ENCODE data around the gene MYO1D. TPM values are rescaled to one million over a fixed set of nuclear protein-coding genes. Genes with fewer than 3 reads are reported as not detected.
"Not testable (repeated sequence)": the region's sequence is repeated elsewhere in the genome, so short reads cannot be mapped to it uniquely, and the experiment has no call there.

The MYO1D gene
- total RNA-seq, 6 donors from 2014 or later, result 63.0 to 139 (median 91.9) TPM

- Histone ChIP-seq H3K36me3 (peaks cover 17 to 100% (median 68%) of the 10 kb centered on the region in 4 donors), H3K27ac (no peak overlapping the region), H3K4me1 (peaks cover 0 to 4% (median 0%) of the 10 kb centered on the region in 4 donors), H3K9me3 (no peaks in the 10 kb centered on the region), H3K4me3 (no peak overlapping the region), H3K27me3 (no peaks in the 10 kb centered on the region)
- 97 to 100% methylated on average over 1 of the region's 1 CpG for WGBS, 2 donors
- DNase-seq (no peak), ATAC-seq (ENCODE audit: low FRiP score in 2 of 2) (no peak)
- TF ChIP-seq CTCF (IDR thresholded peaks at IDR 0.05), result no peak
- TF ChIP-seq POLR2AphosphoS5 (IDR thresholded peaks at IDR 0.05), result no peak
- no peak for TF ChIP-seq POLR2A (IDR thresholded peaks at IDR 0.05)
- no peak for TF ChIP-seq EP300 (IDR thresholded peaks at IDR 0.05)
Measured at GRCh38 chr17:32452281-32452680, 424.6 kb downstream of the MYO1D start.

- H3K27me3 ChIP-seq, result no peaks in the 10 kb centered on the region
- no peak for TF ChIP-seq POLR2AphosphoS5 (IDR thresholded peaks at IDR 0.05)
- TF ChIP-seq POLR2A (IDR thresholded peaks at IDR 0.05), result no peak
- no peak for TF ChIP-seq CTCF (IDR thresholded peaks at IDR 0.05)
- TF ChIP-seq EP300 (IDR thresholded peaks at IDR 0.05), result no peak
- peaks cover 0 to 8% (median under 1%) of the 10 kb centered on the region in 4 donors for H3K4me1 ChIP-seq
- DNase-seq (no peak), ATAC-seq (ENCODE audit: low FRiP score in 2 of 2) (no peak)
- 67 to 95% methylated on average over 2 of the region's 2 CpGs for WGBS, 2 donors
- peaks cover 20 to 100% (median 64%) of the 10 kb centered on the region in 4 donors for H3K36me3 ChIP-seq
- H3K4me3 ChIP-seq, result no peak overlapping the region
- H3K9me3 ChIP-seq, result no peaks in the 10 kb centered on the region
- no peak overlapping the region for H3K27ac ChIP-seq
Measured at GRCh38 chr17:32451879-32452278, 425.0 kb downstream of the MYO1D start.

GRCh38 chr17:32450379-32450778 lies 426.5 kb downstream of the MYO1D start:
- peaks cover 20 to 88% (median 53%) of the 10 kb centered on the region in 4 donors for H3K36me3 ChIP-seq
- not testable (repeated sequence) for H3K9me3 ChIP-seq; ATAC-seq (ENCODE audit: low FRiP score in 2 of 2); H3K27me3 ChIP-seq; H3K27ac ChIP-seq; H3K4me3 ChIP-seq; DNase-seq
- 95 to 97% methylated on average over 6 of the region's 6 CpGs for WGBS, 2 donors
- H3K4me1 ChIP-seq, result peaks cover 12 to 23% (median 15%) of the 10 kb centered on the region in 4 donors

- TF ChIP-seq CTCF (IDR thresholded peaks at IDR 0.05) (no peak), POLR2A (IDR thresholded peaks at IDR 0.05) (no peak), POLR2AphosphoS5 (IDR thresholded peaks at IDR 0.05) (no peak), EP300 (IDR thresholded peaks at IDR 0.05) (no peak)
- no peak overlapping the region for H3K4me3 ChIP-seq
- DNase-seq, result no peak
- no peaks in the 10 kb centered on the region for H3K9me3 ChIP-seq
- peaks cover 17 to 84% (median 51%) of the 10 kb centered on the region in 4 donors for H3K36me3 ChIP-seq
- 90 to 99% methylated on average over 5 of the region's 5 CpGs for WGBS, 2 donors
- H3K27ac ChIP-seq, result no peak overlapping the region
- peaks cover 12 to 26% (median 17%) of the 10 kb centered on the region in 4 donors for H3K4me1 ChIP-seq
- H3K27me3 ChIP-seq, result no peaks in the 10 kb centered on the region
- ATAC-seq (ENCODE audit: low FRiP score in 2 of 2), result no peak
Measured at GRCh38 chr17:32449963-32450362, 427.0 kb downstream of the MYO1D start.

GRCh38 chr17:32446949-32447348 lies 430.0 kb downstream of the MYO1D start:
- Histone ChIP-seq H3K27me3 (no peaks in the 10 kb centered on the region), H3K27ac (no peak overlapping the region), H3K4me1 (peaks cover 18 to 32% (median 23%) of the 10 kb centered on the region in 4 donors), H3K9me3 (no peaks in the 10 kb centered on the region), H3K36me3 (peaks cover 7 to 54% (median 30%) of the 10 kb centered on the region in 4 donors), H3K4me3 (no peak overlapping the region)
- DNase-seq (no peak), ATAC-seq (ENCODE audit: low FRiP score in 2 of 2) (no peak)
- 87 to 89% methylated on average over 2 of the region's 2 CpGs for WGBS, 2 donors
- no peak for TF ChIP-seq CTCF (IDR thresholded peaks at IDR 0.05)
- no peak for TF ChIP-seq POLR2A (IDR thresholded peaks at IDR 0.05)
- TF ChIP-seq POLR2AphosphoS5 (IDR thresholded peaks at IDR 0.05), result no peak
- TF ChIP-seq EP300 (IDR thresholded peaks at IDR 0.05), result no peak
